GM19238 (cell line): Measurements from ENCODE around the gene ZNF827.

Experiments
- DNase-seq: peaks from one replicate; pipeline ENCODE4 v3.0.0; 2011; ENCODE audit warnings: low spot score; ENCODE audit not compliant: insufficient read length

Gene ZNF827

DNA sequence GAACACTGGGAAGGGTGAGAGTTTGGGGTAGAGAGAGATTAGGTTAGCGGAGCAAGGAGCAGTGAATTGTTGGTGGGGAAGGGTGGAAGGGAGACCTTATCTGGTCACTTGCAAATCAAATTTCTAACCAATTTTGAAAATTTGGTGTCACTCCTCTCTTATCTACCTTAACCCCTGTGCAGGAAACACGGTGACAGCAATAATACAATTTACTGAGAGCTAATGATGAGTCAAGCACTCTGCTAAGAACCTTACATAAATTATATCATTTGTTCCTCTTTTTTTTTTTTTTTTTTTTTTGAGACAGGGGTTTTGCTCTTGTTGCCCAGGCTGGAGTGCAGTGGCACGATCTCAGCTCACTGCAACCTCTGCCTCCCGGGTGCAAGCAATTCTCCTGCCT, 142.3 kb downstream of the ZNF827 start:
- no peak for DNase-seq

DNA sequence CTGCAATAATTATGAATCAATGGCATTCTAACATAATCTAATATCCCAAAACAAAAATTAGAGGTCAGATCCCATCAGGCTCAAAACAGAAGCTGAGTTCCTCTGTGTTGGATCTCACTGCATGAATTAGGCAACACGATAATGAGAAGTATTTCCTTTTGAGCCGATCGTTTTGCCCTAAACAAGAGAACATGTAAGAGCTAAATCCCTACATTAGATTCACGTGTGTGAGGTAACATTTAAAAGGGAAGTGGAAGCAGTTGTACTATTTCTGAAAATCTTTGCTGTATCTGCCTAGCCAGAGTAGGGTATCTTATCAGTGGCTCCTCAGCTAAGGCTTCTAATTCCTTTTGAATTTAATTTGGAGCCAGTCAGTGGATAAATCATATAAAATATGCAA, 143.1 kb downstream of the ZNF827 start:
- no peak for DNase-seq

DNA sequence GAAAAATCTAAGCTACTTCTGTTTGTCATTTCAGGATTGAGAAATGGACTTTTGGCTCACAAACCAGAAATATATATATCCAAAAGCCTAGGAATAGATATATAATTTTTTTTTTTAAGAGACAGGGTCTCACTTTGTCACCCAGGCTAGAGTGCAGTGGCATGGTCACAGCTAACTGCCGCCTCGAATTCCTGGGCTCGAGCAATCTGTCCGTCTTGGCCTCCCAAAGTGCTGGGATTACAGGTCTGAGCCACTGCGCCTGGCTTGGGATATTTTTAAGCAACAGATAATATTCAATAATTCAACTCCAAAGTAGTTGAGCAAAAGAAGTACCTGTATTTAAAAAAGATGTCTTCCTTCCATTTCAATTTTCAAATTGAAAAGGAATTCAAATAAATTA, 146.2 kb downstream of the ZNF827 start:
- DNase-seq, result no peak

DNA sequence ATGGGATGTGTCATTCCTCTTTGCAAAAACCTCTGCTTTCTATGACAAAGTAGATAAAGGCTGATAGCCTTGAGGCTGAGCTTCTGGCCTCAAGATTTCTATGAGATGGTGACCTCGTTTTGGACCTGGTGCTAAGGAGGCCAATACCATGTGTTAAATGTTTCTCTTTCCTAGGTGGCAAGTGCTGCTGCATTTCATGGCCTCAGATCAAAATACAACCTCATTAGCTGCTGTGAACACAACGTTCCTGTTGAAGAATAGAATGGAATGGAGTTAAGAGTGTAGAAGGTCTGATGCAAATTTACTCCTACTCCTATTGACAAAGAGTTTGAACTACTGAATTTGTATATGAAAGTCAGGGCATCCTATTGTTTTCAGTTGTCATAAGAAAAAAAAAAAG, 146.6 kb downstream of the ZNF827 start:
- DNase-seq, result no peak

DNA sequence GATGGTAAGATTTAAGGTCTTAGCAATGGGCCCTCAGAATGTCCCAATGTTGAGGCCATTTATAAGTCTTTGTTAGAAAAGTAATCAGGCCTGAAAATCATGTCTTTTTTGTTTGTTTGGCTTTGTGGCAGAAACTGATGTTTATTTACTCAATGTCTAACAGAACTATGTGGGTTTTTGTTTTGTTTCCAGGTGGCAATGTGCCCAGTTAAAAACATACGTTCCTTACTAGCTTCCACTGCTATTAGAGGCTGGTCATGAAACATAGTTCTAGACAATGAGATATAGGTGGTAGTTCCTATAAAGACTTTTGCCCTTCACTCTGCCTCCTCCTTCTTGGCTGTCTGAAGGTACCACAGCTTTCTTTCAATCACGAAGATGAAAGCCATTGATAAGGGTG, 149.9 kb downstream of the ZNF827 start:
- no peak for DNase-seq

DNA sequence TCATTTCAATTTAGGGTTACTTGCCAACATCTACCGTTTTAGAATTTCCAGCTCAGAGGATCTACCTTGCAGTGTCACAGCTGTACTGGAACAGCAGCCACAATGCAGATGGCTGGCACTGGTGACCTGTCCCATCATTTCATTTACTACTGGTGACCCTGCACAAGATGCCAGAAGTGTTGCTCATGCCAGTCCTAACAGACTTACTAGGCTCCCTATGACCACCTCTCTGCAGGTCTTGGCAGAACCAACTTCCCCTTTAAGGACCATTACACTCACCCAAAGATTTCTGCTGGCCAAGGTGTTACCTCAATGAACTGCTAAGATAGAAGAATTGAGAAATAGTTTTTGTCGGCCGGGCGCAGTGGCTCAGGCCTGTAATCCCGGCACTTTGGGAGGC, 151.8 kb downstream of the ZNF827 start:
- DNase-seq, result no peak

DNA sequence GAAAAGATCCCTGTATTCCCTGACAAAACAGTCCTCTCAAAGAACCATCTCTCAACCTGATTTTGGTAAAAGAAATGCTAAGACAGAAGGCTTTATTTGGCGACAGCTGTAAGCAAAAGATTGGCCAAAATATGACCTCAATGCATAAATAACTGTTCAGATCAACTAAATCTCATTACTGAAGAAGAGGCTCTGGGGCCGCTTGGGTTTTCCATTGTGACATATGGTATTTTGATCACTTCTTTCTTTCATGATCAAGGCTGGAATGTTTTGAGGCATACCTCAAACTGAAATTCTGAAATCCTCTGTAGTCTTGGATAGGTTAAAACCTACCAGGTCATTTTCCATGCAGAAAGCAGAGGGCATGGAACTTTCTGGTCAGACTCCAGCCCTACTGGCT, 152.4 kb downstream of the ZNF827 start:
- DNase-seq, result no peak

DNA sequence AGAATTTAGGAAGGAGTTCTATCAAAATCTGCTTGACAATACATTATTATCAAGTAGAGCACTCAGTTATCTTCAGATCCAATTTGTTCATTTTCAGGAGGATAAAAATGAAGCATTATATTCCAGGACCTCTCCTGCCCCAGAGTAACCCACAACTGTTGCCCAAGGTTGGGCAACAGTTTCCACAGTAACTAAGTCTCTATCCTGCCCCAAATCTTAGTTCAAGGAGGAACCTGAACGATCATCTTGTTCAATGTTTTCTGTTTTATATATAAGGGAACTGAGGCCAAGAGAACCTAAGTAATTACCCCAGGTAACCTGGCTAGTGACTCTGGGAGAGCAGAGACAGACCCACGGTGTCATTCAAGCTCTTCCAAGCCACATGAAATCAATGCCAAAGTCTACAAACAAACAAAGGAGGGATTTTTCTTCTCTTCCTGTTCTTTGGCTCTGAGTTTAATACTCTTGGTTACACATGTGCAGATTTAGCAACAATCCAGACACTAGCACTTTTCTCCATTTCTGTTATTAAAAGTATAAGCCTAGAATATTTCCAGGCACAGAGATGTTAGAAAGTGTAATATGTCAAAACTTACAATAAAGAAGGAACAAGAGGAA, 153.1 kb downstream of the ZNF827 start:
- DNase-seq, result no peak

DNA sequence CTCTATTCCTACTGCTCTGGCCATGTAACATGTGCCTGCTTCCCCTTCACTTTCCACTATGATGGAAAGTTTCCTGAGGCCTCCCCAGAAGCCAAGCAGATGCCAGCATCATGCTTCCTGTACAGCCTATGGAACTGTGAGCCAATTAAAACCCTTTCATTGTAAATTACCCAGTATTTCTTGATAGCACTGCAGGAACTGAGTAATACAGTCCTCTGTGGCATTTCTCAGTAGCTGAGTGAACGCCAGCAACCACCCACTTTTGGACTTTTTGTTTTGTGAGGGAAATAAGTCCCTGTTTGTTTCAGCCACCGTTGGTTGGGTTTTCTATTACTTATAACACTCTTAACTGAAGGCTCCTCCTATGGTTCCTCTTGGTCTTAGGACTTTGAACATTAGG, 154.6 kb downstream of the ZNF827 start:
- DNase-seq, result no peak

DNA sequence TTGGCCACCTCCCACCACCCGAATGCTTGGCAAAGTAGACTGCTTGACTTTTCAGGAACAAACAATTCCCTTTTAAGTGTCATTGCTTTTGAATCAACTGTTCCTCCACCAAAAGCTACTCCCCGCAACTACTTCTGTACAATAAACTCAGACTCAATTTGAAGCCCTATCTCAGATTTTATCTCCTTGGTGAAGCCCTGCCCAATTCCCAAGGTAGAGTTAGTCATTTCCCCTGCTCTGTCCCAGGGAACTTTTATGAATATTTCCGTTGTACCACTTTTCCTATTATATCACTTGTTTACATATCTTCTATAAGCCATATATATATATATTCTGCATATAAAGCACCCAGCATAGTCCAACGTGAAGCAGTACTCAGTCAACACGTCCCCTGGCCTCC, 155.9 kb downstream of the ZNF827 start:
- DNase-seq, result no peak

DNA sequence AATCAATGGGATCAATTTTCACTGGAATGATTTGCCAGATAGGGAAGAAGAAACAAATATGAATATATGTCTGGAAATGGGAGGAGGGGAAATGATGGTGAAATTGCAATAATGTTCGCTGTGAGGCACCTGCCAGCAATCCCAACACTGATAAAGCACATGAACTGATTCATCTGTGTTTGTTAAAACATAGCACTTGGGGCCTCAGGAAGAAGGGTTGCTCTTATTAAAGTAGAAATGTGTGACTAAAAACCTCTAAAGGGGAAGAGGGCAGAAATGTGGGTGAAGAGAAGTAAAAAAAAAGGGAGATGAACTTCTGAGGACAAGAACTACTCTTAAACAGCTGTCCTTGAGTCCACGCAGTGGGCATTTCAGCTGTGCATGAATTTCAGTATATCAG, 157.3 kb downstream of the ZNF827 start:
- no peak for DNase-seq

DNA sequence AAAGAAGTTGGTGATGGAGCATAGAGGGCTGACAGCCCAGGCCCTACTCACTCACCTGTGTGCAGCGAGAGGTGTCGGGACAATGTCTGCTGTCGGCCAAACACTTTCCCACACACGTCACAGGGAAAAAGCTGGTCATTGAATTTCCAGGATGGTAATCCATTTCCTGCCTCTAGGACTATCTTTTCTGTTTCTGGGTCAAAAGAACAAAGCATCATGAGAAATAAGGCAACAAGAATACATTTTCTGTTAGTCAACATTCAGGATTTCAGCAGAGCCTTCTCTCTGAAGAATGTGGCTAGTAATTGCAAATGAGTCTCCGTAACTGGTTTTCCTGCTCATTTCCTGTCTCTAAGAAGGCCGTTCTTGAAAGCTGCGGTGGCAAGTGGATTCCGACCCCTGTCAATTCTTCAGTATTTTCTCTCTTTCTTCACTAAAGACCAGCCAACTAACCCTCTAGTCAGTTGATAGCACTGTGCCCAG, 159.3 kb downstream of the ZNF827 start:
- DNase-seq, result no peak

DNA sequence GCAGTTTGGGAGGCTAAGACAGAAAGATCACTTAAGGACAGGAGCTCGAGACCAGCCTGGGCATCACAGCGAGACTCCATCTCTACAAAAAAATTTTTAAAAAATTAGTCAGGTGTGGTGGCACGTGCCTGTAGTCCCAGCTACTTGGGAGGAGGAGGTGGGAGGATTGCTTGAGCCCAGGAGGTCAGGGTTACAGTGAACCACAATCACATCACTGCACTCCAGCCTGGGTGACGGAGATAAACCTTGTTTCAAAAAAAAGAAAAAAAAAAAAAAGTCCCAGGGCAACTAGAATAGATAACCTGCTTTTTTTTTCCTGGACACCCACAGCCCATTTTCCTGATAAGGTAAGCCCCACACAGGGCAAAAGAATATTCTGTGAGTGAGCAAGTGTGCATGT, 162.4 kb downstream of the ZNF827 start:
- DNase-seq, result no peak

DNA sequence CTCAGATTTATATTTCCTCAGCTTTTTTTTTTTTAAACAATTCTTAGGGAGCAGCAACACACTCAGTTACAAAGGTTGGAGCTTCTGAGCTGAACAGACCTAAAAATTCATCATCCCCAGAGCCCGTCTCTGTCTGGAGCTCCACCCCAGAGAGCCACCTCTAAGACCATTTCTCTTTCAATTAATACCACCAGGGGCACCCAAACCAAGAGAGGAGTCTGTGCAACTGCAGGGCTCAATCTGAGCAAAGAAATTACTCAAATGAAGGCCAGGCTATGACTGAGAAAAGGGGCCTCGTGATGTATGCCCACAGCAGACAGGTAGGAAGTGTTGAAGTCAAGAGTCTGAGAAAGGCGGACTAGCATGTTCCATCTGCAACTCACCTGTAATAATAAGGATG, 163.2 kb downstream of the ZNF827 start:
- DNase-seq, result no peak

DNA sequence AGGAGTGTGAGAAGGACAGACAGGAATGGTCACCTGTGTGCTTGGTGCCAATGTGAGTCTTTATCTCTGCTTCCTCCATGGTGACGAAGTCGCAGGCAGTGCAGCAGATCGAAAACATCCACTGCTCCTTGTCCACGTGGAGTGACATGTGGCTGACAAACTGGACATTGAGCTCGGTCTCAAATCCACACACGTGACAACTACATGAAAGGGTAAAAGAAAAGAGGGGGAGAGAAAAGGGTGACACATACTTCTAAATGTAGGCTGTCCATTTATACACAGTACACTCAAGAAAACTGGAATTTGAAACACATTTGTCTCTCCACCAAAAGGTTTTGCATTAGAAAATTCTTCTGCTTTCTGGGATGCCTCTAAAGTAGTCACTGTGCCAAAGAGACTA, 164.2 kb downstream of the ZNF827 start:
- no peak for DNase-seq

DNA sequence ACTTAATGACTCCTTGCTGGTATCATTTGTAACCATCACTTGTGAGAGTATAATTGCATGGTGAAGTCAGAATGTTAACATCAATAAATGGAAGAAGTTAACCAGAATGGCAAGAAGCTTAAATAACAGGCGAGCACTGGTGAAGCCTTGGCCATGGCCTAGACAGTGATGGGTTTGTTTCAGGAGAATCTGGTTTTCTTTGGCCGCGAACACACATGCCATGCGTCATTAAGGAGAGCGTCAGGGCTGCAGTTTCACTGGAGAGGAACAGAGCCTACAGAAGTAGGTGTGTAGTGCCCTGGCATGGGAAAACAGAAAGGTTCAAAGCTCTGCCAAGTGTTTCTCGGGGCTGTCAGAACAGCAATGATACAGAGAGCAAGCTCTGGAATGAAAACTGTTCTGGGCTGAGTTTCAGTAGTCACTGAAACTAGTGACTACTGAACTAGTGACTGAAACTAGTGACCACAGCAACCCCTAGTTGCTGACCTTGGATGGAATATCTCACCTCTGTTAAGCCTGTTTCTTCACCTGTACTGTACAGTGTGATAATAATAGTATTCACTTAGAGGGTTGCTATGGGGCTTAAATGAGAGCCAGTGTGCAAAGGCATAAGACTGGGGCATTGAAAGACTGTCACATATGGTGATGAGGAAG, 164.9 kb downstream of the ZNF827 start:
- DNase-seq, result peak; percentile 13

DNA sequence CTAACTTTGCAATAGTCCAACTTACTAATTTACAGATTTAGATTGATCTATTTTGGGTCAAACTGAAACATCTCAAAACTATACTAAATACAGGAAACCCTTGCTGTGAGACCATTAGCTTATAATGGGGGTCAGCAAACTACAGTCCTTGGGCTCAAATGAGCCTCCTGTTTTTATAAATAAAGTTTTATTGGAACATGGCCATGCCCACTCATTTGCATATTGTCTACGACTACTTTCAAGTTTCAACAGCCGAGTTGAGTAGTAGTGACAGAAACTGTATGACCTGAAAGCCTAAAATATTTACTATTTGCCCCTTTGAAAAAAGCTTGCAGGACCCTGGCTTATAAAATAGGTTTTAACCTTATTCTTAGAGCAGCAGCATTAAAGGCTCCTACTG, 166.3 kb downstream of the ZNF827 start:
- no peak for DNase-seq

DNA sequence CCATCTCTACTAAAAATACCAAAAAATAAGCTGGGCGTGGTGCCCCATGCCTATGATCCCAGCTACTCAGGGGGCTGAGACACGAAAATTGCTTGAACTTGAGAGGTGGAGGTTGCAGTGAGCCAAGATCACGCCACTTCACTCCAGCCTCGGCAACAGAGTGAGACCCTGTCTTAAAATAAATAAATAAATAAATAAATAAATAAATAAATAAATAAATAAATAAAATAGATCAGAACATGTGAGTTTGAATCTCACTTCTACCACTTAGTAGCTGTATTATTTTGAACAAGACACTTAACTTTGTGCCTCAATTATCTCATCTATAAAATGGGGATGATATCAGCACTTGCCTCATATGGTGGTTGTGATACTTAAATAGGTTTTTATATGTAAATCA, 168.5 kb downstream of the ZNF827 start:
- no peak for DNase-seq

DNA sequence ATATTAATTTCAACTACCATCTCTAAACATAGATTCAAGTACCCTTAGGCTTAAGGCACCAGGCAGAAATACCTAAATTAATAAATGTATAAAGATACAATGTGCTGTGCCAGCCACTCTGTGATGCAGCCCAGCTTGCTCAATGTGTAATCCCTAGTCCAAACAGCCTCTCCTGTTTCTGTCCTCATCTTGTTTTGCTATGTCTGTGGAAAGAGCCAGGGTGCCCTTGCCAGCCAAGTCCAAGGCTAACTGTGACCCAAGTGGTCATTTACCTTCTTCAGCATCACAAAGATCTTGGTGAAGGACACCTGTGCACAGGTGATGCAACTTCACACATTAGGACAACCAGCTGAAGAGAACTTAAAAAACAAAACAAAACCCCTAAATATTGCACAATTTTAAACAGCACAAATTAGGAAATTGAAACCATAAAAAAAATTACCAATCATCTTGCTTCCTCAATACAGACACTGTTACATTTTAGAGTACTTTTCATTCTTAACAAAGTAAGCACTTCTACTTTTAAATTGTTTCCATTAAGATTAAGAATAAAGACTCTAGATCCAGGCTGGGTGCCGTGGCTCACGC, 169.1 kb downstream of the ZNF827 start:
- DNase-seq, result no peak

DNA sequence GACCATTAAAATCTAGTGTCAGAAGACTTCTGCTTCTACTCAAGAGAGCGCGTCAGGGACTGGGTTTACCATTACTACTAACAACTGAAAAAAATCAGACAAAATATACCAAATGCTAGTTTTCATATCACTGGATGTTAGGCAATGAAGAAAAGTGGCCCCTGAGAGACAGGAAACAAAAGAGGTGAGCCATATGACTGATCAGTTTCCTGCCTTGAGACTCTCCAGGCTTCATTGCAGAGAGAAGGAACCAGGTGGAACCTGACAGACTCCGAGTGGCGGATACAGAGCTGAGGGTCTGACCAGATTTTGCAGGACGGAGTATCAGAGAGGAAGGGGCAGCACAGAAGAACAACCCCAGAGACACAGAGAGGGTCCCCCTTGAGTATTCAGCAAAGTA, 172.3 kb downstream of the ZNF827 start:
- no peak for DNase-seq

DNA sequence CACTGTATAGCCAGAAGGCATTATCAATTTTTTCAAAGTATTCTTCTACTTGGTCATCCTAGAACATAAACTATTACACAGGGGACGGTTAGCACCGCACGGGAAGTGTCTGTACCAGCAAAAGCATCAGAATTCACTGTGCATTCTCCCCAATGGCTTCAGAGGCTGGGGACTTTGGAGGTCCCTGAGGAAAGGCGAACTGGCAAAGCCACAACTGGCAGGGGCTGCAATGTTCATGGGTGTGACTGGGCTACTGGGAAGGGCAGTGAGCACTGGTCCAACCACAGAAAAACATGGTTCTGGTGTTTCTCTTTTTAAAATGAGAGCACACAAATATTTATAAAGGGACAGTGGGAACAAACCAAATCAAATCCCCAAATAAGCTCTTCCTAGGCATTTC, 175.2 kb downstream of the ZNF827 start:
- no peak for DNase-seq

DNA sequence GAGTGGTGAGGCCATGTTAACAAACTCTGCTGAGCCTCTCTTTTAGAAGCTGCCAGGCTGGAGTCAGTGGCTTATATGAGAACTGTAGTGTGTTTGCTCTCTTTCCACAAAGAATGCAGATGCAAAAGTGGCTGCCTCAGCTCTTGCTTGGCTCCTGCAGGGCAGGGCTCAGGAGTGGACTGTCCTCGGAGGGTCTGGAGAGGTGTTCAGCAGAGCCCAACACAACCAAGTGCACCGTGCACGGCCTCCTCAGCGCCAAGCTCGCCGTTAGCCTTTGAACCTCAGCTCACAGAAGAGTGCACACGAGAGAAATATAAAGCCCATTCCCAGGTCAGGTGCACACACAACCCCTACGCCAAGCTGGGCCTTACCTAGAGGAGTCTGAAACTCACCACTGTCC, 175.9 kb downstream of the ZNF827 start:
- DNase-seq, result no peak
